Right kidney (tissue), 1 donor: ENCODE measurements around the gene DCAF8.

ENCODE experiments used
- DNase-seq: peaks from one replicate; pipeline ENCODE4 v3.0.0-alpha.2; 2016

DCAF8 gene

GRCh38 chr1:160267284-160267991 lies 5.1 kb upstream of the DCAF8 start:
- no peak for DNase-seq

DNA sequence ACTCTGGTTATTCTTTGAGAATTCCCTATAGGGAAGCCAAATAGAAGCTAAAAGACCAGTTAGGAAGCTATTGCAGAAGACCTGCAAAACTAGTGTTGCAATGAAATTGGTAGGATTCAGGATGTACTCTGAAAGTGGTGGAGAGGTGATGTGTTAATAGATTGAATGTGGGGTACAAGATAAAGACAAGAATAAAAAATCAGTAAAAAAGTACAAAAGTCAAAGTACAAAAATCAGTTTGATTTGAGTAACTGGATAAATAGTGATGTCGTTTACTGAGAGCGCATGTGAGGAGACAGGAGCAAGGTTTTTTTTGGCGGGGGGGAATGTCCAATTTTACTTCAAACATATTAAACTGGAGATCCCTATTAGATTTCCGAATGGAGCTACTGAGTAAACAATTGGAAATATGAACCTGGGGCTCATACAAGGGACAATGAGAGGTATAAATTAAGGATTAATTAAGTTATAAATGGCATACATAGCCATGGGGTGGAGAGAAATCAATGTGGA lies 2.5 kb upstream of the DCAF8 start:
- DNase-seq = no peak

GRCh38 chr1:160261556-160261892 lies 825 bp downstream of the DCAF8 start:
- no peak for DNase-seq

DNA sequence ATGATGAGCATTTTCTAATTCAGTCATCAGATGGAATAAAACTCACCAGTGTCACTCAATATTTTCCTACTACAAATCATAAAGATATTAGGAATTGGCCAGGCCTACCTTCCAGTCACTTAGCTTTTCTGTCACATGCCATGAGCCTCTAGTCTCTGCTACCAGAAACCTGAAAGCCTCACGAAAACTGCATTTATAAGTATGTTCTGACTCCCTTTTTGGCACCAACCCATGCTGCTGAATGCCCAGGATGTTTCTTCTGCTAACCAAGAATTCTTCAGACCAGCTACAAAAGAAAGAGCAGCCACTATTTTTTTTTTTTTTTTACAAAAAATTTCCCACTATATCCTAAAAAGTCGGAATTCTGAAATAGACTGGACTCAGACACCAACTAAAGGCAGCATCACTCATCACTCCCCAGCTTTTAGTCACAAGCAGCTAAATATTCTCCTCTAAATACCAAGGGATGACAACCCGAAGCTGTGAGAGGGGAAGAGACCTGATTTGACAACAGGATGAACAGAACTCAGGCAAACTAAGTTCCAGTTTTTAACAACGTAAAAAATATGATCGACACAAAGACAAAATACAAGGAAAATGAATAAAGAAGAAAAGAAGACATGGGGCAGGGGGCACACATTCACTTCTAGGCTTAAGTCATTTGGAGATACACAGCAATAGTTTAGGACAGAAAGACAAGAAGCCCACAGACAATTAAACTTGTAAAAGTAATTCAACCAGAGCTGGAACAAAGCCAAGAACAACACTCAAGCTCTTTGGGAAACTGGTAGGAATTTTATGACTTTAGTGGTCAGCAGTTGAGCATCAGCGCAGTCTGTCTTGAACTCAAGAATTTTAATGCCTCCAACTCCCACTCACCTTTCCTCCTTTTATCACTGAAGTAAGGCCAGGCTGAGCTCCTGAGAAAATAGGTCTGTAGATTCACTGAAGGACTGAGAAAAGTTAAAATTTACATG lies 1.7 kb downstream of the DCAF8 start:
- DNase-seq = peak; percentile 56

DNA sequence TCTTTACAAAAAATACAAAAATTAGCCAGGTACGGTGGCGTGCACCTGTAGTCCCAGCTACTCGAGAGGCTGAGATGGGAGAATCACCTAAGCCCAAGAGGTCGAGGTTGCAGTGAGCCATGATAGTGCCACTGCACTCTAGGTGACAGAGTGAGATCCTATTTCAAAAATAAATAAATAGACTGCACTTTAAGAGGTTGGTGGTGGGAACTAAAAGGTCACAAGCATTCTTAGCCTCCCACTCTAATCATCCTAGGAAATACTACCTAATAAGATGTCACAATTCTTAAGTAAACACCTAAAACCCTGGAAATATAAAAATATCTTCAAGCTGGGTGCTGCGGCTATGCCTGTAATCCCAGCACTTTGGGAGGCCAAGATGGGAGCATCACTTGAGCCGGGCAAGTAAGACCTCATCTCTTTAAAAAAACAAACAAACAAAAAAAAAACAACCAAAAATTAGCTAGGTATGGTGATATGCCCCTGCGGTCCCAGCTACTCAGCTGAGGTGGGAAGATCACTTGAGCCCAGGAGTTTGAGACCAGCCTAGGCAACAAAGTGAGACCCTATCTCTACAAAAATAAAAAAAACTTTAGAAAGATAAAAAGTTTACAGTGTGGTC lies 4.1 kb downstream of the DCAF8 start:
- no peak for DNase-seq

- no peak for DNase-seq
Measured at GRCh38 chr1:160257411-160258015, 4.8 kb downstream of the DCAF8 start.

DNA sequence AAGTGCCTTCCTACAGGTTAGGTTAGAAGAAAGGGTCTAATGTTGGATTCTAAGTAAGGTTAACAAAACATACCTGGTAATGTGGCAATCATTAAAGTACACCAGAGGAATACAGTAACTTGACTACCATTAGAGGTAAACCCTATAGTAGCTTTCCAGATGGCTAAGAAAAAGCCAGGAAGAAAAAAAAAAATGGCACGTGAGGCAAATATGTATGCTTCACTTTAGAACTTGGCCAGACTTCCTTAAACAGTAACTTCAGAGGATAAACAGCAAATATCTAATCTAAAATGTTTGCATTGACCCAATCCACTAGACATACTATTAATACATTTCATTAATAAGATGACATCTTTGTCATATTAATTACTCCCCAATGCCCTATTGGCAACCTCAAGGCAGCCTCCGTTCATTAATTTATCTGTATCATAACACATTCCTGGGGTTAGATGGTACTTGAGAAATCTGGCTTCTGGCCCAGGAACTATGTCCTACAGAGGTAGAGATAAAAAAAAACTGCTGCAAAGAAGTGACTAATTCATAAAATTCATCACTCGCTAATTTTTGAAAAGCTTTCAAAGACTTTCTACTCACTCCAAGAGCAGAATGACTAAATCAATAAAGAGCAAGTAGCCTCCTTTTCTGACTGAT lies 5.8 kb downstream of the DCAF8 start:
- no peak for DNase-seq

DNA sequence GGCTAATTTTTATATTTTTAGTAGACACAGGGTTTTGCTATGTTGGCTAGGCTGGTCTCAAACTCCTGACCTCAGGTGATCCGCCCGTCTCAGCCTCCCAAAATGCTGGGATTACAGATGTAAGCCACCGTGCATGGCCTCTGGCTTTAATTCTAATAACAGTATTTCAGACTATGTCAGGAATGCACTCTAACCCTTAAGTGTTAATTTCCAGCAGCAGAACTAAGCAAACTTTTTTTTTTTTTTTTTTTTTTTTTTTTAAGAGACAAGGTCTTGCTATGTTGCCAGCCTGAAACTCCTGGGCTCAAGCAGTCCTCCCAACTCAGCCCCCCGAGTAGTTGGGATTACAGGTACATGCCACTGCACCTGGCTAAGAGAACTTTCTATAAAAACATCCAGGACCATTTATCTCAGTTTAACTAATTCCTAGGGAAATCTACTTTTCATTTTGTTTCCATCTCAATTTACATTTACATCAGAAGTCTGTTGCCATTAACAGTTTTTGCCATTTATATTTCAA lies 6.5 kb downstream of the DCAF8 start:
- no peak for DNase-seq

- no peak for DNase-seq
Measured at GRCh38 chr1:160251687-160252526, 10.4 kb downstream of the DCAF8 start.

DNA sequence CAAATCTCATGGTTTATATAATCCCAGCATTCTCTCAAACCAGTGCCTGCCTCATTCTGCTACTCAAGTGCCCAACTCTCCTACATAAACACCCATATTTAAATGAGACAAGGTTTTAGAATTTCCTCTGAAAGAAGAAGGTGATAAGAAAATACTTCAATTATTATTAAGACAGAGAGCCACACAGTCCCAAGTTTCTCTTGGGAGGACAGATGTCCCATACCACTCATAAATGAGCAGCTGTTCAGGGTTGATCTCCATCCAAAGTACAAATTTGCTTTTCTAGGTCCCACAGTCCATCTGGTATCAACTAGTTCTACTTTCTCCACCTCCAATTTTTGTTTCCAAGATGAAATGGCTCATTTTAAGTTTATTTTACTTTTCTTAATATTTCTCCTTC lies 11.3 kb downstream of the DCAF8 start:
- no peak for DNase-seq

GRCh38 chr1:160247053-160247452 lies 15.3 kb downstream of the DCAF8 start:
- no peak for DNase-seq

DNA sequence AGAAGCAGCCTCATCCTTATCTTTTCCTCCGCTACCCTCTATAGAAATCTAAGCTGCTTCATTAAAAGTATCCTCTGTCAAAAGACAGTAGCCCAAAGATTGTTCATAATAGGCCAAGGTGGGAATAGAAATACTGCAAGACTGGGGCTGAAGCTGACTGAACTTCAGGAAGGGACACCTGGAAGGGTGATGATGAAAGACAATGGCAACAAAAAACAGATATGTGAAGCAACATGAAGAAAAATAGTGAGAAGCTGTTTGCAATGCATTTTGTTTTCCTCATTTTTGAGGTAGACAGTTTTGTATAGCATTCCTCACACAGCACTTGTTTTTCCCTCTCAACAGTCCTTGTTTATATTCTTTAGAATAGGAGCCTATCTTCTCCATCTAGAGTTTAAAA lies 16.9 kb downstream of the DCAF8 start:
- DNase-seq = no peak

DNA sequence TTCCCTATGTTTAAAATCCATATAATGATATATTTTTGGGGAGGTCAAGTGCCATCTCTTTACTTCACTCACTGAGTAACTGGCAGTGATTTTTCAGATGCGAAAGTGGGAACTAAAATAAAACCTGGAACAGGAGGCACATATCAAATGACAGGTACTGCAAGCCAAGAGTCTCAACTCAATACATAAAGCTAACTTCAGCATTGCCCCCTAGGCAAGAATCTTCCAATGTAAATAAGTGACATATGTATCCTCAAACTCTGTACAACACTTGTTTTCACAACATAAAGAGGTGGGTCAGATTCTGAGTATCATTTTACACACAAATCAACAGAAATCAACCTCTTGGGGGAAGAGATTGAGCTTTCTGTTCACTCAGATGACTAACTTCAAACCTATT lies 18.1 kb downstream of the DCAF8 start:
- no peak for DNase-seq

DNA sequence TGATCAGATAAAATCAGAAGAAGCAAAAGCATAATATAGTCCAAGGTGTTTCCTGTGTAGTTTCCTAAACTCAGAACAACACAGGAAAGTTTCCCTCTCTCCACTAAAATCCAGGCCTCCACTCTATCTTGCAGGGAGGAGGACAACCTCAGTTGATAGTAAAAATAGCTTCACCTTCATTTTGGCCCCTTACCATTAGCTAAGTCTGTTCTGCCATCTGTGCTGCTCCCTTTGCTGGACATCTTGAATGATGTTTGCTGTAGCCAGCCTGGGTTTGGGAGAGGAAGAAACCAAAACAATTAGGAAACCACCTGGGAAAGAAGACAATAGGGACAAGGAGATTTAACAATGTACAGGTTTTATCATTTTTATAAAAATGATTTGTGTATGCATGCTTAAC lies 18.6 kb downstream of the DCAF8 start:
- no peak for DNase-seq

DNA sequence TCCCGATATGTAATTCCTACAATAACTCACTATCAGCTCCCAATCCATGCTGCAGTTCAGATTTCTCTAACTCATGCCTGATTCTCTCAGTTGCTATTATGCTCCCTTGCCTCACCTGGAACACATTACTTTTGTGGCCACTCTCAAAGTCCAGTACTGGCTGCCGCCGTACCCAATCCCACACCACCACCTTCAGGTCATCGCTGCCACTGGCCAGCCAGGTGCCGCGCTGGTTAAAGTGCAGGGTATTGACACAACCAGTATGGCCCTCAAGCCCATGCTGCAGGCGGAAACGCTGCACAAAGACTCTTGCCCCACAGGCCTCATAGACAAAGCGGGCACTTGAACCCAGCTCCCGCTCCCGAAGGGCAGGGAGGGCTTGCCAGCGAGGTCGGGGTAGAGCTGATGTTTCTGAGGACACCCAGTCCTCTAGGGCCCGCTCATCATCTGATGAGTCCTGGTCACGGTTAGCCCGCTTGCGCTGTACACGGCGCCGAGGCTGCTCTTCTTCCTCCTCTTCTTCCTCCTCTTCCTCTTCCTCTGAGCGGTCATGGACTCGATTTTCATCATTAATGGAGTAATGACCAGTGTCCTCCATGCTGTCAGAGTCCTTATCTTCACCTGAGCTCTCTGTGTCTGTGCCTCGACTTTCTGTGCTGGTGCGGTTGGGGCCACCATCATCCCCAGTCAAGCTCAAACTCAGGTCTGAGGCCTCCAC lies 22.6 kb downstream of the DCAF8 start:
- no peak for DNase-seq

GRCh38 chr1:160238408-160238807 lies 23.9 kb downstream of the DCAF8 start:
- no peak for DNase-seq

- DNase-seq = no peak
Measured at GRCh38 chr1:160237558-160237957, 24.8 kb downstream of the DCAF8 start.

GRCh38 chr1:160236806-160237205 lies 25.5 kb downstream of the DCAF8 start:
- no peak for DNase-seq

GRCh38 chr1:160232911-160233310 lies 29.4 kb downstream of the DCAF8 start:
- no peak for DNase-seq

- DNase-seq = no peak
Measured at GRCh38 chr1:160228431-160228830, 33.9 kb downstream of the DCAF8 start.
